ENCODE data around the gene AP1S3.

DNA sequence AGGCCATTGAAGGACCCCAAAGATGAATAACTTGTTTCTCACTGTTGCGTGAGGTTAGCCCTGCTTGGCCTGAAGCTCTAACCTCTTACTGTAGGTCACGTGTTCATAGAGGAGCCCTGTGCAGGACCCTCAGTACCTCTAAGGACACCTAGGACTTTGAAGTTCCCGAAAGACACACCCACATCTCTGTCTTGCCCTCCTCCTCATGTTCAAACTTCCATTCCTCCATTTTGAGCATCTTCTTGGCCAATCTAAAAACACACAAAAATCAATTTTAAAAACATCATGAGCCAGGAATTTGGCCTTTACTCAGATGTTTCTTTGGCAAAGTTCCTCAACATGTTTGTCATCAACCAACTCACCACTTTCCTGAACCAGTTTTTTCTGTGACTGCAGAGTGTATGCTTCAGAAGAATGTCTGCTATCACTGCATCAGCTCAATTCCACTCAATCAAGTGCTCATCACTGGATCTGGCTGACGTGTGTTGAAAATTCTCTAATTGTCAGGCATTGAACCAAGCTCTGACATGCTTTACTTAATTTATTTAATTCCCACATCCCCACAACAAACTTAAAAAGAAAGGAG lies 101.6 kb downstream of the AP1S3 start:
- TF ChIP-seq ZBTB43 (CRISPR knock-in tag; IDR thresholded peaks at IDR 0.05) = no peak
- TF ChIP-seq, protein P1, sequence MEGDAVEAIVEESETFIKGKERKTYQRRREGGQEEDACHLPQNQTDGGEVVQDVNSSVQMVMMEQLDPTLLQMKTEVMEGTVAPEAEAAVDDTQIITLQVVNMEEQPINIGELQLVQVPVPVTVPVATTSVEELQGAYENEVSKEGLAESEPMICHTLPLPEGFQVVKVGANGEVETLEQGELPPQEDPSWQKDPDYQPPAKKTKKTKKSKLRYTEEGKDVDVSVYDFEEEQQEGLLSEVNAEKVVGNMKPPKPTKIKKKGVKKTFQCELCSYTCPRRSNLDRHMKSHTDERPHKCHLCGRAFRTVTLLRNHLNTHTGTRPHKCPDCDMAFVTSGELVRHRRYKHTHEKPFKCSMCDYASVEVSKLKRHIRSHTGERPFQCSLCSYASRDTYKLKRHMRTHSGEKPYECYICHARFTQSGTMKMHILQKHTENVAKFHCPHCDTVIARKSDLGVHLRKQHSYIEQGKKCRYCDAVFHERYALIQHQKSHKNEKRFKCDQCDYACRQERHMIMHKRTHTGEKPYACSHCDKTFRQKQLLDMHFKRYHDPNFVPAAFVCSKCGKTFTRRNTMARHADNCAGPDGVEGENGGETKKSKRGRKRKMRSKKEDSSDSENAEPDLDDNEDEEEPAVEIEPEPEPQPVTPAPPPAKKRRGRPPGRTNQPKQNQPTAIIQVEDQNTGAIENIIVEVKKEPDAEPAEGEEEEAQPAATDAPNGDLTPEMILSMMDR (IDR thresholded peaks at IDR 0.05) = no peak
- TF ChIP-seq, protein P2, sequence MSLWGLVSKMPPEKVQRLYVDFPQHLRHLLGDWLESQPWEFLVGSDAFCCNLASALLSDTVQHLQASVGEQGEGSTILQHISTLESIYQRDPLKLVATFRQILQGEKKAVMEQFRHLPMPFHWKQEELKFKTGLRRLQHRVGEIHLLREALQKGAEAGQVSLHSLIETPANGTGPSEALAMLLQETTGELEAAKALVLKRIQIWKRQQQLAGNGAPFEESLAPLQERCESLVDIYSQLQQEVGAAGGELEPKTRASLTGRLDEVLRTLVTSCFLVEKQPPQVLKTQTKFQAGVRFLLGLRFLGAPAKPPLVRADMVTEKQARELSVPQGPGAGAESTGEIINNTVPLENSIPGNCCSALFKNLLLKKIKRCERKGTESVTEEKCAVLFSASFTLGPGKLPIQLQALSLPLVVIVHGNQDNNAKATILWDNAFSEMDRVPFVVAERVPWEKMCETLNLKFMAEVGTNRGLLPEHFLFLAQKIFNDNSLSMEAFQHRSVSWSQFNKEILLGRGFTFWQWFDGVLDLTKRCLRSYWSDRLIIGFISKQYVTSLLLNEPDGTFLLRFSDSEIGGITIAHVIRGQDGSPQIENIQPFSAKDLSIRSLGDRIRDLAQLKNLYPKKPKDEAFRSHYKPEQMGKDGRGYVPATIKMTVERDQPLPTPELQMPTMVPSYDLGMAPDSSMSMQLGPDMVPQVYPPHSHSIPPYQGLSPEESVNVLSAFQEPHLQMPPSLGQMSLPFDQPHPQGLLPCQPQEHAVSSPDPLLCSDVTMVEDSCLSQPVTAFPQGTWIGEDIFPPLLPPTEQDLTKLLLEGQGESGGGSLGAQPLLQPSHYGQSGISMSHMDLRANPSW (CRISPR knock-in tag; conservative IDR thresholded peaks at IDR 0.05; ENCODE audit: low read depth) = no peak
- no peak for TF ChIP-seq NR3C1 (CRISPR knock-in tag; conservative IDR thresholded peaks at IDR 0.05; ENCODE audit: low read depth)
- no peak for TF ChIP-seq MLX (CRISPR knock-in tag; IDR thresholded peaks at IDR 0.05)
- TF ChIP-seq, protein P3, sequence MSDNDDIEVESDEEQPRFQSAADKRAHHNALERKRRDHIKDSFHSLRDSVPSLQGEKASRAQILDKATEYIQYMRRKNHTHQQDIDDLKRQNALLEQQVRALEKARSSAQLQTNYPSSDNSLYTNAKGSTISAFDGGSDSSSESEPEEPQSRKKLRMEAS (CRISPR knock-in tag; IDR thresholded peaks at IDR 0.05) = no peak
